GM18505 (cell line): ENCODE measurements around the gene GRID2.

Experiments
- ATAC-seq: cut with Tn5 transposase; IDR thresholded peaks from one replicate; pipeline ENCODE4 v1.9.1; 2021; ENCODE audit not compliant: unreplicated experiment
- POLR2A ChIP-seq: IDR thresholded peaks from 4 replicates; pipeline ENCODE4 v1.6.1; 2011; ENCODE audit warnings: borderline replicate concordance; ENCODE audit not compliant: insufficient read depth, insufficient read length; ENCODE audit errors: extremely low read depth

Gene GRID2

DNA sequence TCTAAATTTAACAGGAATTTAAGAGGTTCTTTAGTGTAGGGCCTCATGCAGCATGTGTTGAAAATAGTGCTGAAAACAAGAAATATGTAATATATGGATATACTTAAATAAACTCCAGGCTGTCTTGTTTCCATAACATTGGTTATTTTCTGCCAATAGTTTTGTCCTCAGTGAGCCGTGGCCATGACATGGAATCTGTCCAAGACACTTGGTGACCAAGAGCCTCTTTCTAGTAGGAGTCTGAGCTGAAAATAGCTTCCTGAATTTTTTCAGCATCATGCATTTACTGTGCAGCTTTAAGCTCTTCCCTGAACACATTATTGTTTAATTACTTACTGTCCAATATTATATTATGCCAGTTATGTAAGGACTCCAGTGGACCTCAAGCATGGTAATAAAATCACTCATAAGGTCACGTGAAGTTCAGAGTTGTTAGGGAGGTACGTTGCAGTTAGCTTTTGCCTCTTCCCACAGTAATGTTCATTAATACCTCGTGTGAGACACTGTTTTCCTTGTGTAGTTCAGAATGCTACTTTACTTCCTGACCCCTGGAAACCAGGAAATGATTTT lies 488.2 kb downstream of the GRID2 start:
- ATAC-seq: no peak
- TF ChIP-seq POLR2A: no peak

DNA sequence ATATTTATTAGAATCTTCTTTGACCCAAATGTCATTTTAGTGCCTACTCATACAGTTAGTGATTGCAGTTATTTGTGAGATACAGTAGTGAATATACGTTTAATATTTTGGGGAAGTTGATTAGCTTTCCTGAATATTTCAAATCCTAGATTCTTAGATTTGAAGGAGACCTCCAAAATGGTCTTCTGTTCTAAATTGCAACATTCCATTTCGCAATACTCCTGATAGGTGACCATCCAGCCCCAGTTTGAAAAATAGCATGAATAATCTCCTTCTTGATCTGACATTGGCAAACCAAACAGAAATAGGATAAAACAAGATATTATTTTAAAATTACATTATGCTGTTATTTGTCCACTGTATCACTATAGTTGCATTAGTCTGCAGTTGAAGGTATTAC lies 505.6 kb downstream of the GRID2 start:
- no peak for ATAC-seq
- no peak for TF ChIP-seq POLR2A

DNA sequence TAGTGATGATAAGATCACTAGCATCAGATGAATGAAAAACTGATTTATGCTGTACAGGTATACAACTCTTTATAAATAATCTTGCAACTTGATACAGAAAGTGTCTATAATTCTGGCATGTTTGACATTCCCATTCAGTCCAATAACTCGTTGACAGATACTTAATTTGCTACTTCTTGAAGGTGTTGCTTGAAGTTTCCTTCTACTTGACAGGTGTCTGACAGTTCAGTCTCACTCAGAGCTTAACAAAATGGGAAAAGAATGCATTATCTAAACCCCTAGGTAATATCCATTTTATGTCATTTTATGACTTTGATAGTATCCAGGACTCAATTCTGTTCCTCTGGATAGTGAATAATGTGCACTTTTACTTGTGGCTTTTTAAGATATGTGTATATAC lies 508.9 kb downstream of the GRID2 start:
- no peak for ATAC-seq
- TF ChIP-seq POLR2A: no peak

DNA sequence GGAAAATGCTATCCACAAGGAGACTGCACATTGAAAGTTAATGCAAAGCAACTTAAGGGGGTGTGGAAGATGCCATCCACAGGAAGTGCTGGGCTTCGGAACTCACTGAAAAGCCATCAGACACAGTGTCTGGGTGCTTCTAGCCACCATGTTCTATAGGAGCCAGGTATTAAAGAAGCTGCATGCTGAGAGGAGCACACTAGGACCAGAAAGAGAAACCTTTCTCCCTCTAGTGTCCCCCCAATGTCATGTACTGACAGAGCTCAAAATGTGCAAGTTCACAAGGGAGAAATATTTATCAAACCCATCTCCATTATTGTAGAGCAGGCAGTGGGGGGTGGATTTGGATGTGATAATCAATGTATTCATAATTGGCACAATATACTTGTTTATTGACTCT lies 510.9 kb downstream of the GRID2 start:
- no peak for ATAC-seq
- TF ChIP-seq POLR2A: no peak

- no peak for ATAC-seq
- TF ChIP-seq POLR2A: no peak
These were observed 521.5 kb downstream of the GRID2 start for GRCh38 chr4:92825256-92825655.

DNA sequence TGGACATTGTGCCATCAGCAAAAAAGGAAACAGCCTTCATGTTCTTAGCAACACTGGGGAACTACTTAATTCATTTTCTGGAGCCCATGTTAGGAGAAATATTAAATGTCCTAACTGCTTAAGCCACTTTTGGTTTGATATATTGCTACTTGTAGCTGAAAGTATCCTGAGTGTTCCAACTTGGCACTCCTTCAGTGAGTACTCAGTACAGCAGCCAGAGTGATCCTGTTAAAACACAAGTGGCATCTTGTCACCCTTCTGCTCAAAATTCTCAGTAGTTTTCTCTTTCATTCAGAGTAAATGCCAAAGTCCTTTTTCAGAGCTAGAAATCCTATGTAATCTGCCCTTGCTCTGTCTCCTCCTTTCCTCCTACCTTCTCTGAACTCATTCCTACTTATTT lies 522.0 kb downstream of the GRID2 start:
- TF ChIP-seq POLR2A: no peak
- no peak for ATAC-seq

- no peak for TF ChIP-seq POLR2A
- no peak for ATAC-seq
These were observed 527.0 kb downstream of the GRID2 start for GRCh38 chr4:92830771-92831170.

GRCh38 chr4:92840880-92841279 lies 537.1 kb downstream of the GRID2 start:
- TF ChIP-seq POLR2A: no peak
- ATAC-seq: no peak

GRCh38 chr4:92843784-92844183 lies 540.0 kb downstream of the GRID2 start:
- no peak for TF ChIP-seq POLR2A

GRCh38 chr4:92847026-92847425 lies 543.3 kb downstream of the GRID2 start:
- TF ChIP-seq POLR2A: no peak

More at GRCh38 chr4:92843784-92844183, 540.0 kb downstream of the GRID2 start:
- ATAC-seq: no peak

DNA sequence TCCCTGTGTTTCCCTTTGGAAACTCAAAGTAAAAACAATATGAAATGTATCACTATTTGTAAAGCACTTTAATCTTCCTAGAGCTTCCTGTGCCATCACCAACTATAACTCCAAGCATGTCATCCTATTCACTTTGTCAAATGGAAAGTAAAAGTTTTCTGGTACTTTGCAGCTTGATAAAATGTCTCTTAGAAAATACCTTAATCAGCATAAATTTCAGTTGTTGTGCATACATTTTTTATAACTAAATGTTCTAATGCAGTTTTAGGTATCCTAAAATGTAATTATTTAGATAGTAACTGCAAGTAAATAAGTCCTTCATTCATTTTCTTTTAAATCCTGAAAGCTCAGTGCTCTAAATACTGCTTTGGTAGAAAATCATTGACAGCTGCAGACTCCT lies 558.7 kb downstream of the GRID2 start:
- no peak for ATAC-seq
- no peak for TF ChIP-seq POLR2A

More at GRCh38 chr4:92847026-92847425, 543.3 kb downstream of the GRID2 start:
- no peak for ATAC-seq

DNA sequence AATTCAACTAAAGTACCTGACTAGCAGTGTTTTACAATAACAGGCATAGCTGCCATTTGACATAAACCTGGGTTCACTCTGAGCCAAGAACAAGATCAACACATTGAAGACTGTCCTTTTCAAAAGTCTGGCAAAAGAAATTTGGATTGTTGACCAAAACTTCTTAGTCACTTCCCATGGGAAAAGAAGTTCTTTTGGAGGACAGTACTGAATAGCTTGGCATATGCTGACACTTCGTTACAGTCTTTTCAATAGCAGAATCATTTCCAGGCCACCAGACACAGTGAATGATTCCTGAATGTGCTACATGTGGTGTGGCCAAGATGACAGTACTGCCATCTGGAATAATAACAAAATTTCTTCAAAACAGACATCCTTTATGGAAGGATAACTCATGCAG lies 560.3 kb downstream of the GRID2 start:
- no peak for ATAC-seq
- no peak for TF ChIP-seq POLR2A

GRCh38 chr4:92872604-92873003 lies 568.8 kb downstream of the GRID2 start:
- no peak for ATAC-seq
- no peak for TF ChIP-seq POLR2A

- no peak for ATAC-seq
- TF ChIP-seq POLR2A: no peak
These were observed 581.9 kb downstream of the GRID2 start for GRCh38 chr4:92885632-92886031.

- no peak for TF ChIP-seq POLR2A
These were observed 648.7 kb downstream of the GRID2 start for GRCh38 chr4:92952426-92952825.

More at GRCh38 chr4:92952426-92952825, 648.7 kb downstream of the GRID2 start:
- no peak for ATAC-seq
